HFFc6 (cell line): ENCODE data around the gene EXOC4. TPM values are rescaled to one million over a fixed set of nuclear protein-coding genes. Genes with fewer than 3 reads are reported as not detected.

Source experiments
- DNase-seq: peaks from one replicate; pipeline ENCODE4 v3.0.0-alpha.2; 2018
- H3K27ac Mint-ChIP-seq: 2 replicates; pipeline ENCODE4 v1.8.0; 2020; ENCODE audit warnings: mild to moderate bottlenecking, mixed read lengths
- H3K27me3 Mint-ChIP-seq: 2 replicates; pipeline ENCODE4 v1.8.0; 2021; ENCODE audit warnings: mild to moderate bottlenecking, moderate library complexity, mixed read lengths; ENCODE audit not compliant: insufficient read depth
- H3K36me3 Mint-ChIP-seq: 2 replicates; pipeline ENCODE4 v1.8.0; 2021; ENCODE audit warnings: low read depth, mixed read lengths
- H3K4me1 Mint-ChIP-seq: 2 replicates; pipeline ENCODE4 v1.8.0; 2020; ENCODE audit warnings: low read depth, mixed read lengths
- H3K4me3 Mint-ChIP-seq: 2 replicates; pipeline ENCODE4 v1.8.0; 2020; ENCODE audit warnings: mild to moderate bottlenecking, moderate library complexity, mixed read lengths
- H3K9me3 Mint-ChIP-seq: 2 replicates; pipeline ENCODE4 v1.8.0; 2020; ENCODE audit warnings: mild to moderate bottlenecking, mixed read lengths
- CTCF ChIP-seq: fragments of 200-600 bp; sonication (generic); IDR thresholded peaks from 2 replicates; pipeline ENCODE4 v1.5.0; 2021; ENCODE audit warnings: antibody characterized with exemption, mild to moderate bottlenecking
- total RNA-seq, 6 experiments: library from RNA; stranded (reverse); fragmentation: NEBNext Ultra II Directional; extraction: Animal tissue kit (Norgen Biotek cat#: 25700); gene quantifications; 2 replicates in 1 of 6; 3 replicates in 5 of 6; pipeline ENCODE4 v1.2.3, GENCODE V29; 2021

EXOC4 gene
- total RNA-seq, 6 experiments from 2014 or later, result 57.6 to 67.6 (median 61.4) TPM

GRCh38 chr7:133265821-133266220 lies 12.9 kb downstream of the EXOC4 start:
- Mint-ChIP-seq H3K4me1 (peaks cover 35% of the 10 kb centered on the region), H3K9me3 (no peaks in the 10 kb centered on the region), H3K27me3 (no peaks in the 10 kb centered on the region), H3K4me3 (no peak overlapping the region), H3K27ac (peak overlapping the region; percentile 68), H3K36me3 (peaks cover 8% of the 10 kb centered on the region; the same call in 1 of the 2 replicates)
- no peak for TF ChIP-seq CTCF
- DNase-seq, result peak; percentile 26

DNA sequence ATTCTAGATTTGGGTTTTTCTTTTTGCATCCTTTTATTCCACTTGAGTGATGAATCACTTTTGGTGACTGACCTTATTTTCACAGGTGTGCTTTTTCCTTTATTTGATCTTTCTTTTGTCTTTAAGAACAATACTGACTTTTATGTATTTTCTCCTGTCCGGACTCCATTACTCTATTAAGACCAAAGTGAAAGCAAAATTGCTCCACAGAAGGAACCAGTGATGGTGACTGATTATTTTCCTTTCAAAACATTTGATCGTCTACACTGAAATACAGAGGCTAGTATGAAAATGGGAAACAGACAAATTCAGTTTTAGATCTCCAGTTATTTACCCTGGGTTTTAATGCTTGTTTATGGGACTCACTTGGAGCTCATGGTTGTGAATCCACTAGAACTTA lies 15.5 kb downstream of the EXOC4 start:
- Mint-ChIP-seq H3K4me3 (peak overlapping the region; percentile 29; the same call in 1 of the 2 replicates), H3K36me3 (peaks cover 8% of the 10 kb centered on the region; the same call in 1 of the 2 replicates), H3K9me3 (no peaks in the 10 kb centered on the region), H3K27me3 (no peaks in the 10 kb centered on the region), H3K4me1 (peaks cover 34% of the 10 kb centered on the region), H3K27ac (no peak overlapping the region)
- DNase-seq, result no peak
- TF ChIP-seq CTCF, result no peak

DNA sequence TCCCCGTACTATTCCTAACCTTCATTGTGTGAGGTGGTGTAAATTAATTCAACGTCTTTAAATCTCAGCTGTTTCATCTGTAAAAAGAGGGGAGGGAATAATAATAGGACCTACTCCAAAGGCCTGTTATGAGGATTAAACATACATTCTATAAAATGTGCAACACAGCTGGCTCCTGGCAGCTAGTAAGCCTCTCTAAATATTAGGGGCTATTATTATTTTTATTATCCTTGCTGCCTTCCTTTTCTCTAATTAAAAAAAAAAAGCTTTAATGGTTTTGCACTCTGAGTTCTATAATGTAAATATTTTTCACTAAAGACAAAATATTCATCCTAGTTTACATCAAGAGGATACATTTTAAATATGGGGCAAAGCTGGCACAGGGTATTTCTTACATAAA lies 19.5 kb downstream of the EXOC4 start:
- H3K4me3 Mint-ChIP-seq, result no peak overlapping the region
- peaks cover 21% of the 10 kb centered on the region for H3K36me3 Mint-ChIP-seq
- no peaks in the 10 kb centered on the region for H3K9me3 Mint-ChIP-seq
- peaks cover 27% of the 10 kb centered on the region for H3K4me1 Mint-ChIP-seq
- DNase-seq, result no peak
- H3K27ac Mint-ChIP-seq, result no peak overlapping the region
- no peak for TF ChIP-seq CTCF
- no peaks in the 10 kb centered on the region for H3K27me3 Mint-ChIP-seq

DNA sequence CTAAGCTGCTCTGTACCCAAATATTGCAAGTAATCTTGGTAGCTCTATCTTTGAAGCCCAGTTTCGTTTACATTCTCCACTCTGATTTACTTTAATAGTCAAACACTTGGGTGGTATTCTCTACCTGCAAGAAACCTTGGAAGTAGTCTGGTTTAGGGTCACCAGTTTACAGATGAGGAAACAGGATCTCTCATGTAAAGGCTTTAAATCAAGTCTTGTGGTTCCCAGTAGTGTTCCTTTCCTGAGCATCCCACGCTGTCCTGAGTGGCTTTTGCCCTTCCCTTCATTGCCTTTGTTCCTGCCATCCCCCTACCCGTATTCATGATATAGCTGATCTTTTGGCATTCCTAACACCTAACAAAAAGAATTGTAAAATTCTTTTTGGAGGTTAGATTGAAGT lies 20.3 kb downstream of the EXOC4 start:
- Mint-ChIP-seq H3K4me3 (no peak overlapping the region), H3K4me1 (peaks cover 18% of the 10 kb centered on the region), H3K27me3 (no peaks in the 10 kb centered on the region), H3K9me3 (no peaks in the 10 kb centered on the region), H3K27ac (no peak overlapping the region), H3K36me3 (peaks cover 27% of the 10 kb centered on the region)
- no peak for DNase-seq
- no peak for TF ChIP-seq CTCF

- Mint-ChIP-seq H3K4me3 (no peak overlapping the region), H3K27me3 (no peaks in the 10 kb centered on the region), H3K27ac (no peak overlapping the region), H3K36me3 (peaks cover 34% of the 10 kb centered on the region), H3K4me1 (peaks cover 13% of the 10 kb centered on the region), H3K9me3 (no peaks in the 10 kb centered on the region)
- TF ChIP-seq CTCF, result no peak
- DNase-seq, result no peak
Observed at GRCh38 chr7:133274265-133274664, 21.4 kb downstream of the EXOC4 start.

DNA sequence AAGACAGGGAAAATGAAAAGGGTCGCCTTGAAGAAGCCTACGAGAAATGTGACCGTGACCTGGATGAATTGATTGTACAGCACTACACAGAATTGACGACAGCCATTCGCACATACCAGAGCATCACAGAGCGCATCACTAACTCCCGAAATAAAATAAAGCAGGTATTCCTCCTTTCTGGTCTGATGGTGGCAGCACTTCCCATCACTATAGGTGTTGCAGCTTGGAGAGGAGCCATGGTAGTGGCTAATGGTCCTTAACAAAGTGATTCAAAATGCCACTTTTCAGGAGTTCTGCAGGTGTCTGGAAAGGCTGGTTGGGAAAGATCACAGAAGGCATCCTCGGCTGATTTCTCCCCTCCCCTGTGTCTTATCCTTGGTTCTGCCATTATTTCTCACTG lies 22.1 kb downstream of the EXOC4 start:
- Mint-ChIP-seq H3K4me1 (peaks cover 13% of the 10 kb centered on the region), H3K27ac (no peak overlapping the region), H3K27me3 (no peaks in the 10 kb centered on the region), H3K9me3 (no peaks in the 10 kb centered on the region), H3K4me3 (no peak overlapping the region), H3K36me3 (peaks cover 39% of the 10 kb centered on the region)
- peak; percentile 21; the same call in 1 of the 2 replicates for TF ChIP-seq CTCF
- DNase-seq, result no peak
